HG02678 (cell line): Measurements from ENCODE around the gene CLASP1.

ENCODE experiments used
- ATAC-seq: cut with Tn5 transposase; IDR thresholded peaks from one replicate; pipeline ENCODE4 v1.9.1; 2021; ENCODE audit warnings: mild to moderate bottlenecking, moderate library complexity; ENCODE audit not compliant: unreplicated experiment

The CLASP1 gene

GRCh38 chr2:121513597-121514333, 135.5 kb downstream of the CLASP1 start:
- ATAC-seq: no peak

- ATAC-seq: no peak
Measured at GRCh38 chr2:121510857-121511256, 138.4 kb downstream of the CLASP1 start.

- ATAC-seq: no peak
Measured at GRCh38 chr2:121506621-121507020, 142.6 kb downstream of the CLASP1 start.

GRCh38 chr2:121505986-121506586, 143.2 kb downstream of the CLASP1 start:
- ATAC-seq: no peak

- no peak for ATAC-seq
Measured at GRCh38 chr2:121505005-121505404, 144.3 kb downstream of the CLASP1 start.

GRCh38 chr2:121504316-121504715, 144.9 kb downstream of the CLASP1 start:
- no peak for ATAC-seq

GRCh38 chr2:121502781-121503180, 146.5 kb downstream of the CLASP1 start:
- no peak for ATAC-seq

GRCh38 chr2:121502246-121502645, 147.0 kb downstream of the CLASP1 start:
- ATAC-seq: no peak

- no peak for ATAC-seq
Measured at GRCh38 chr2:121501554-121501953, 147.7 kb downstream of the CLASP1 start.

- ATAC-seq: no peak
Measured at GRCh38 chr2:121501031-121501430, 148.2 kb downstream of the CLASP1 start.

- ATAC-seq: no peak
Measured at GRCh38 chr2:121498731-121499130, 150.5 kb downstream of the CLASP1 start.

- no peak for ATAC-seq
Measured at GRCh38 chr2:121492409-121492808, 156.9 kb downstream of the CLASP1 start.

GRCh38 chr2:121491518-121491917, 157.7 kb downstream of the CLASP1 start:
- ATAC-seq: no peak

GRCh38 chr2:121490584-121491133, 158.6 kb downstream of the CLASP1 start:
- ATAC-seq: no peak

- no peak for ATAC-seq
Measured at GRCh38 chr2:121489911-121490583, 159.2 kb downstream of the CLASP1 start.

GRCh38 chr2:121489284-121489683, 160.0 kb downstream of the CLASP1 start:
- peak; percentile 56 for ATAC-seq

- no peak for ATAC-seq
Measured at GRCh38 chr2:121486191-121486790, 163.0 kb downstream of the CLASP1 start.

GRCh38 chr2:121485039-121485438, 164.2 kb downstream of the CLASP1 start:
- ATAC-seq: no peak

GRCh38 chr2:121483846-121484245, 165.4 kb downstream of the CLASP1 start:
- ATAC-seq: no peak

GRCh38 chr2:121483021-121483420, 166.2 kb downstream of the CLASP1 start:
- ATAC-seq: no peak

GRCh38 chr2:121480826-121481225, 168.4 kb downstream of the CLASP1 start:
- ATAC-seq: no peak
